ENCODE measurements around the gene SEMA6A.

Gene SEMA6A

DNA sequence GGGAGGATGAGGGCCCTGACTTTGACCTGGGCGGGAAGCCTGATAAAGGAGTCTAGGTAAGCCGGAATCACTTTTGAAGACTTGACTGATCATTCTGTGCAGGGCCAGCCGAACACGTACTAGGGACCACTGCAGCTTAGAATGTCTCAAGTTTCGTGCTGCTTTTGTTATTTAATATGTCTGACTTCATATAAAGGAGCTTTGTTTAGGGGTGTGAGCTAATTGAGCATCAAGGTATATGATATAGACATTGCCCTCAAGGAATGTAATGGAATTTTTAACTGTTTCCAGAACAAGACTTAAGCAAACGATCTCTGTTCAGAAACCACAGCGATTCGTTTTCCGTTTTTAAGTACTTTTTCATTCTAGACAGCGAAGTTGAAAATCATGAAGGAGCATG, 173.0 kb downstream of the SEMA6A start:
- DNase-seq (ENCODE audit: low spot score), result no peak
- TF ChIP-seq, protein P1, sequence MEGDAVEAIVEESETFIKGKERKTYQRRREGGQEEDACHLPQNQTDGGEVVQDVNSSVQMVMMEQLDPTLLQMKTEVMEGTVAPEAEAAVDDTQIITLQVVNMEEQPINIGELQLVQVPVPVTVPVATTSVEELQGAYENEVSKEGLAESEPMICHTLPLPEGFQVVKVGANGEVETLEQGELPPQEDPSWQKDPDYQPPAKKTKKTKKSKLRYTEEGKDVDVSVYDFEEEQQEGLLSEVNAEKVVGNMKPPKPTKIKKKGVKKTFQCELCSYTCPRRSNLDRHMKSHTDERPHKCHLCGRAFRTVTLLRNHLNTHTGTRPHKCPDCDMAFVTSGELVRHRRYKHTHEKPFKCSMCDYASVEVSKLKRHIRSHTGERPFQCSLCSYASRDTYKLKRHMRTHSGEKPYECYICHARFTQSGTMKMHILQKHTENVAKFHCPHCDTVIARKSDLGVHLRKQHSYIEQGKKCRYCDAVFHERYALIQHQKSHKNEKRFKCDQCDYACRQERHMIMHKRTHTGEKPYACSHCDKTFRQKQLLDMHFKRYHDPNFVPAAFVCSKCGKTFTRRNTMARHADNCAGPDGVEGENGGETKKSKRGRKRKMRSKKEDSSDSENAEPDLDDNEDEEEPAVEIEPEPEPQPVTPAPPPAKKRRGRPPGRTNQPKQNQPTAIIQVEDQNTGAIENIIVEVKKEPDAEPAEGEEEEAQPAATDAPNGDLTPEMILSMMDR (IDR thresholded peaks at IDR 0.05; ENCODE audit: extremely low read depth, missing control alignments), result no peak

DNA sequence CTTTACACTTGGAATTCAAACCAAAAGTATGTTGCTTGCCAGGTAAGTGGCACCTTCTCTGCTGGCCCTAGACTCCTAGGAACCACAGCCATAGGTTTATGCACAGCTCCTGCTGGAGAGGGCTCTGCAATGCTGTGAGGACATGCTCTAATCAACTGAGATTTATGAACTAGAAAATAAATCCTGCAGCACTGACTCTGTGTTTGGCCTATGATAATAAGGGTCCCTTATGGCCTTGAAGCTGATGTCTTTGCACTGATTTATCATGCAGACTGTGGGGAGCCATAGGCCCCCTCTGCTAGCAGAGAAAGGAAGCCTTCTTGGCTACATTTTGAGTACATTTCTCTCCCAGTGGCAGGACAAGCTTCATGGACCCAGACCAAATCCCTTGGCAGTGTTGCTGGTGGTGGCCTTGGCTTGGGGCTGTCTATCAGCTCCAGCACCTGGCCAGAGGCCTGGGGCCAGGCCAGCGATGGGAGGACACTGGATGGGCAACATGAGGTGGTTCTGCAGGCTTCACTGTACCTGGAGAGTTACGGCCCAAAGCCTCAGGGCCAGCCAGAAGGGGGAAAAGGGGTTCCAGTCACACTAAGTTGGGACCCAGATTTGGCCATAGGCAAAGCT, 178.0 kb downstream of the SEMA6A start:
- TF ChIP-seq, protein P1 (IDR thresholded peaks at IDR 0.05; ENCODE audit: extremely low read depth, missing control alignments), result no peak

DNA sequence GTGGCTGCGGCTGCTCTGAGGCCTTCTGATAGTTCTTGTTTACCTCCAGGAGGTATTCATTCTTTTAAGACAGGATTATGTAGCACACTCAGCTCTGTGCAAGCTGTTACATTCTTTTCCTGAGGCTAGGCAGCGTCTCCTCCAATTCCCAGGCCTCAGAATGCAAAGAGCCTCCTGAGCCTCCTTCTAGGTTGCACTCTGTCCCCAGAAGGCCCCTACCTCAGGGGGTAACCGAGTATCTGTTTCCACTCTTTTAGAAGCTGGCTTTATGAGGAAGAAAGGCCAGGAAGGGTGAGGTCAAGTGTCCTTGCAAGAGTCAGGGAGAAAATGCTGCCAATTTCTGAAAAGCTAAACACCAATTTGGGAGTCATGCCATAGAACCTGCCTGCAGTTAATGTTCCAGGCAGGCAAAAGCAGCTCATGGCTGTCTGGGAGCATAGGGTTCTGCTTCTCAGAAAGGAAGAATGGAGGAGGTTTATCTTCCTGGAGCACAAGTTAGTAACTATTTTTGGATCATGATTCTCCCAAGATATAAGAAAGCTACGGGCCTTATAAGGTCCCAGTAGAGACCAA, 178.9 kb downstream of the SEMA6A start:
- no peak for DNase-seq (ENCODE audit: low spot score)
- TF ChIP-seq, protein P1 (IDR thresholded peaks at IDR 0.05; ENCODE audit: extremely low read depth, missing control alignments), result no peak

More for the DNA sequence above, 178.0 kb downstream of the SEMA6A start:
- DNase-seq (ENCODE audit: low spot score), result no peak

DNA sequence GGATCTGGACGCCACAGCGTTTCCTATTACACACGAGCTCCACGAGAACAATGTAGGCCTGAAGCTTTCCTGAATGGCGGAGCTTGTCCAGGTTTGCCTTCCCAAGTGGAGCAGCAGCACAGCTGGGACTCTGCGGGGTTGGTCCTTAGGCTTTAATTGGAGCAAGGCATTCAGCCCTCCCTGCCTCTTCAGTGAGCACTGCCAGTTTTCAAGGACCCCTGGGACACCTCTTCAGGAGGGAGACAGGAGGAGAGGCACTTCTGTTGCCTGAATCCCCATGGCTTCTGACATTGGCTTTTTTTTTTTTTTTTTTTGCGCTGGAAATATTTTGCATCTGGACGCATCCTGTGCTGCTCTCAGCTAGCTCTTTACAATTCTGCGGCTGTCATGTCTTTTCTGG, 179.4 kb downstream of the SEMA6A start:
- no peak for DNase-seq (ENCODE audit: low spot score)
- TF ChIP-seq, protein P1 (IDR thresholded peaks at IDR 0.05; ENCODE audit: extremely low read depth, missing control alignments), result no peak

DNA sequence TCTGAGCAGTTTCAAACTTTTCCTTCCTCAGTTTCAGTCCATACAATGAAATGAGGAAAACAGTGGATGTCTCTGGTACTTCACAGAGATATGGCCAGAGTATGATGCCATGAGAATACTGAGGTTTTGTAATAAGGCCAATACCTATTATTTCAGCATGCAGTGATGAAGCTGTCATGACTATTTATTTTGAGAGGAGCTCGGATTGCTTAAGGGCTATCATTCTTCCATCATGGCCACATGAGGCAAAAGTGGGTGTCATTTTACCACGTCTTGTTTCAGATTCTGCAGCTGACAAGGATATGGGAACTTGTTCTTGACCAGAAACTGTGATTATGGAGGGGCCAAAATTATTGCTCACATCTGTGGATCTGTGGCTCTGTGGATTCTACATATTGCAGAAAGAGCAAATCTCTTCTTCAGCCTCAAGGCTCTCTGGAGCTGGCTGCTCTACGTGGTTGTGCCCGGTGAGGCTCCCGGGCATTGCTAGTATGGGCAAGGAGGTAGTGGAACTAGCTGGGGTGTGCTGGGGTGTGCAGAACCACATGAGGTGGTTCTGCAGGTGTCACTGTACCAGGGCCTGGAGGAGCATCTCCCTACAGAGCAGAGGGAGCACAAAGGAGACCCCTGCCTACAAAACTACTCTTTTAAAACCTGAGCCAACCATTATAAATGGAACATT, 180.3 kb downstream of the SEMA6A start:
- TF ChIP-seq, protein P1 (IDR thresholded peaks at IDR 0.05; ENCODE audit: extremely low read depth, missing control alignments), result no peak
- no peak for DNase-seq (ENCODE audit: low spot score)

All from GM20000 (cell line).